Fibroblast of lung (primary cell): Measurements from ENCODE around the gene CALD1. TPM values are rescaled to one million over a fixed set of nuclear protein-coding genes. Genes with fewer than 3 reads are reported as not detected.

Experiments
- DNase-seq, 2 donors: peaks; one replicate each; pipeline versions ENCODE4 v3.0.0 to v3.0.0-alpha.2; 2010; ENCODE audit warnings: low read depth in 2 of 2
- H2AFZ ChIP-seq: 2 replicates; pipeline ENCODE4 v1.5.1; 2012; ENCODE audit warnings: low read length, control low read depth, inconsistent platforms
- H3K27ac ChIP-seq: 2 replicates; pipeline ENCODE4 v1.5.1; 2011; ENCODE audit warnings: low read length, control low read depth; ENCODE audit not compliant: insufficient read depth
- H3K27me3 ChIP-seq: 2 replicates; pipeline ENCODE4 v1.5.1; 2011; ENCODE audit warnings: mild to moderate bottlenecking, low read length; ENCODE audit not compliant: control insufficient read depth, insufficient read depth
- H3K36me3 ChIP-seq: 2 replicates; pipeline ENCODE4 v1.5.1; 2011; ENCODE audit warnings: low read length; ENCODE audit not compliant: control insufficient read depth, insufficient read depth
- H3K4me1 ChIP-seq: 2 replicates; pipeline ENCODE4 v1.5.1; 2011; ENCODE audit warnings: low read length; ENCODE audit not compliant: control insufficient read depth, insufficient read depth; ENCODE audit errors: extremely low read depth
- H3K4me2 ChIP-seq: 2 replicates; pipeline ENCODE4 v1.5.1; 2011; ENCODE audit warnings: low read length, control low read depth; ENCODE audit not compliant: insufficient read depth; ENCODE audit errors: extremely low read depth
- H3K4me3 ChIP-seq, 4 experiments: fragments of 200-600 bp in 1 of 4; sonication (generic) in 1 of 4; replicated peaks in 1 of 4; 2 replicates each; pipeline ENCODE4 v1.5.1; 2011 to 2016; ENCODE audit warnings: low read length in 4 of 4, low read depth in 3 of 4, mild to moderate bottlenecking in 3 of 4, control low read depth in 2 of 4, inconsistent platforms in 1 of 4, mixed read lengths in 1 of 4; ENCODE audit not compliant: insufficient read depth in 1 of 4; ENCODE audit errors: control extremely low read depth in 1 of 4
- H3K79me2 ChIP-seq: 2 replicates; pipeline ENCODE4 v1.5.1; 2012; ENCODE audit warnings: mild to moderate bottlenecking, low read length, inconsistent platforms; ENCODE audit not compliant: control insufficient read depth, insufficient read depth
- H3K9ac ChIP-seq: 2 replicates; pipeline ENCODE4 v1.5.1; 2011; ENCODE audit warnings: mild to moderate bottlenecking, low read length, control low read depth; ENCODE audit not compliant: insufficient read depth
- H3K9me3 ChIP-seq: 2 replicates; pipeline ENCODE4 v1.5.1; 2012; ENCODE audit warnings: low read depth, low read length; ENCODE audit not compliant: control insufficient read depth, insufficient read depth
- H4K20me1 ChIP-seq: 2 replicates; pipeline ENCODE4 v1.5.1; 2011; ENCODE audit warnings: low read length; ENCODE audit not compliant: control insufficient read depth, insufficient read depth; ENCODE audit errors: extremely low read depth
- EZH2 ChIP-seq: IDR thresholded peaks from 2 replicates; pipeline ENCODE4 v1.5.1; 2012; ENCODE audit warnings: low read length, control low read depth, mild to moderate bottlenecking; ENCODE audit errors: missing control alignments
- polyA plus RNA-seq, 2 donors: library from polyadenylated mRNA; depleted of rRNA in 1 of 2; stranded (reverse) in 1 of 2; unstranded in 1 of 2; fragments of >200 nt; gene quantifications; 2 replicates each; pipeline ENCODE4 v1.2.1, GENCODE V29; 2011 to 2012; ENCODE audit warnings: missing spikeins in 1 of 2
- total RNA-seq: library from RNA; depleted of rRNA; stranded (reverse); fragments of >200 nt; gene quantifications from 2 replicates; pipeline ENCODE4 v1.2.1, GENCODE V29; 2014
- TF ChIP-seq, protein P1 (sequence below), 2 donors: IDR thresholded peaks in 1 of 2; conservative IDR thresholded peaks in 1 of 2; 1 replicate in 1 of 2; 2 replicates in 1 of 2; pipeline ENCODE4 v1.5.1; 2011 to 2012; ENCODE audit warnings: low read length in 2 of 2, control low read depth in 1 of 2, inconsistent platforms in 1 of 2, low read depth in 1 of 2, mild to moderate bottlenecking in 1 of 2

Gene CALD1
- total and polyA plus RNA-seq, 2 donors (not counting 1 experiment from before 2014, with no cell fraction given): 343 to 1,187 TPM

- no peaks in the 10 kb centered on the region for H3K27me3 ChIP-seq
- H3K79me2 ChIP-seq: peaks cover 49% of the 10 kb centered on the region
- H3K27ac ChIP-seq: no peak overlapping the region
- no peak overlapping the region for H3K4me3 ChIP-seq
- no peaks in the 10 kb centered on the region for H4K20me1 ChIP-seq
- no peak overlapping the region for H3K4me2 ChIP-seq
- TF ChIP-seq, protein P1, sequence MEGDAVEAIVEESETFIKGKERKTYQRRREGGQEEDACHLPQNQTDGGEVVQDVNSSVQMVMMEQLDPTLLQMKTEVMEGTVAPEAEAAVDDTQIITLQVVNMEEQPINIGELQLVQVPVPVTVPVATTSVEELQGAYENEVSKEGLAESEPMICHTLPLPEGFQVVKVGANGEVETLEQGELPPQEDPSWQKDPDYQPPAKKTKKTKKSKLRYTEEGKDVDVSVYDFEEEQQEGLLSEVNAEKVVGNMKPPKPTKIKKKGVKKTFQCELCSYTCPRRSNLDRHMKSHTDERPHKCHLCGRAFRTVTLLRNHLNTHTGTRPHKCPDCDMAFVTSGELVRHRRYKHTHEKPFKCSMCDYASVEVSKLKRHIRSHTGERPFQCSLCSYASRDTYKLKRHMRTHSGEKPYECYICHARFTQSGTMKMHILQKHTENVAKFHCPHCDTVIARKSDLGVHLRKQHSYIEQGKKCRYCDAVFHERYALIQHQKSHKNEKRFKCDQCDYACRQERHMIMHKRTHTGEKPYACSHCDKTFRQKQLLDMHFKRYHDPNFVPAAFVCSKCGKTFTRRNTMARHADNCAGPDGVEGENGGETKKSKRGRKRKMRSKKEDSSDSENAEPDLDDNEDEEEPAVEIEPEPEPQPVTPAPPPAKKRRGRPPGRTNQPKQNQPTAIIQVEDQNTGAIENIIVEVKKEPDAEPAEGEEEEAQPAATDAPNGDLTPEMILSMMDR (conservative IDR thresholded peaks at IDR 0.05 in 1 of 2, IDR thresholded peaks at IDR 0.05 in 1 of 2; ENCODE audit: low read depth in 1 of 2, low read length in 2 of 2): peak in 1 of 2 donors; percentile 32
- no peak for TF ChIP-seq EZH2
- H3K9ac ChIP-seq: no peak overlapping the region
- H2AFZ ChIP-seq: no peak overlapping the region
- peaks cover 6% of the 10 kb centered on the region for H3K36me3 ChIP-seq
- no peaks in the 10 kb centered on the region for H3K9me3 ChIP-seq
- no peak for DNase-seq
- H3K4me1 ChIP-seq: peaks cover 4% of the 10 kb centered on the region
Measured at GRCh38 chr7:134845461-134845860, 66.0 kb downstream of the CALD1 start.

DNA sequence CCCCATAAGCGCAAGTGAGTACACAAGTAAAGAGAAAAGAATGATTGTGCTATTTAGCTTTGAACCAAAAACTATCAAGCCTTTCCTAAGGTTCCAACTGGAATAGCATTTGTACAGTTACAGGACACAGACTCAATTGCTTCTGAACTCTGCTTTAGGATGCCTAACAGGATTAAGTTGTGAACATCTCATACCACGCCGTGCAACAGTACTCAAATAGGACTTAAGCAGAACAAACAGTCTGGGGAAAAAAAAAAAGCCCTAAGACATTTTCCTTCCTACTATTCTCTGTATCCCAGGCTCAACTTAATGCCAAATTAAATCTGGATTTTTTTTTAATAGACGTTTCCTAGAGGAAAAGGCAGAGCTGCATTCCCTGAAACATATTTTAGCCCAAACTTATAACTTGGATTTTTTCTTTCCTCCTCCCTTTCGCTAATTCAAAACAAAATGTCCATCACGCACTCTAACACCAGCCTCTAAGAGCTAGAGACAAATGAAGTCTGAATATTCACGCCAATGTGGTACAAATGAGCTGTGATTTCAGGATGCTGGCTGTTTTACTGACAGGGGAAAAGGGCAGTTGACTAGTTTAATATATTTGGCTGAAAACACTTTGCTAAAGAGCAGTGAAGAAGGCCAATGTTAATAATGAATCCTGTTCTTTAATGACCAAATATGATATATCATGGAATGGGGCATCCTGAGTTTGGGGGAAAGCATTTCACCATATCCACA, 68.6 kb downstream of the CALD1 start:
- no peak for TF ChIP-seq EZH2
- TF ChIP-seq, protein P1 (conservative IDR thresholded peaks at IDR 0.05 in 1 of 2, IDR thresholded peaks at IDR 0.05 in 1 of 2; ENCODE audit: low read depth in 1 of 2, low read length in 2 of 2): no peak
- no peak overlapping the region for H3K27ac ChIP-seq
- H3K9ac ChIP-seq: no peak overlapping the region
- no peak overlapping the region for H3K4me2 ChIP-seq
- no peaks in the 10 kb centered on the region for H3K9me3 ChIP-seq
- no peak for DNase-seq
- no peak overlapping the region for H3K4me3 ChIP-seq
- peaks cover 6% of the 10 kb centered on the region for H3K36me3 ChIP-seq
- no peaks in the 10 kb centered on the region for H4K20me1 ChIP-seq
- H3K27me3 ChIP-seq: no peaks in the 10 kb centered on the region
- peaks cover 46% of the 10 kb centered on the region for H3K79me2 ChIP-seq
- H2AFZ ChIP-seq: no peak overlapping the region
- peaks cover 4% of the 10 kb centered on the region for H3K4me1 ChIP-seq

DNA sequence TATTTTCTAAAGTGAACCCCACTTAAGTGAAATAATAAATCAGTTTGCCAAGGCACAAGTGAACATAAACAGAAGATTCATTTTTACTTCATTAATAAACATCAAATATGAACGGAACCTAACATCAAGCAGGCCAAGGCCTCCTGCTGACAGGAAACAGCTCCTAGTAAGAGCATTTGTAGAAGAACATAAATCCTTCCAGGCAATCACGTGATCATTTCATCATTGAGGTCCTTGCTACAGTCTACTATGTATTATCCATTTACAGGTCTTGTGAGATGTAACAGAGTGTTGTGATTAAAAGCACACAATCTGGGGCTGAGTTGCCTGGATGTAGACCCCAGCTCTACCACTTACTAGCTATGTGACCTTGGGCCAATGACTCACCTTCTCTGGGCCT, 70.6 kb downstream of the CALD1 start:
- Histone ChIP-seq H3K36me3 (no peaks in the 10 kb centered on the region), H3K4me1 (peaks cover 10% of the 10 kb centered on the region), H3K27ac (no peak overlapping the region)

More for the DNA sequence above, 70.6 kb downstream of the CALD1 start:
- peak in 1 of 2 donors; percentile 47 for DNase-seq
- Histone ChIP-seq H3K4me2 (no peak overlapping the region), H3K9me3 (no peaks in the 10 kb centered on the region), H2AFZ (no peak overlapping the region), H3K4me3 (no peak overlapping the region), H4K20me1 (no peaks in the 10 kb centered on the region), H3K9ac (no peak overlapping the region), H3K79me2 (peaks cover 46% of the 10 kb centered on the region), H3K27me3 (no peaks in the 10 kb centered on the region)
- TF ChIP-seq, protein P1 (conservative IDR thresholded peaks at IDR 0.05 in 1 of 2, IDR thresholded peaks at IDR 0.05 in 1 of 2; ENCODE audit: low read depth in 1 of 2, low read length in 2 of 2): no peak
- TF ChIP-seq EZH2: no peak
